ENCODE results near the gene UNC5B.

UNC5B gene

GRCh38 chr10:71253981-71254818, 41.8 kb downstream of the UNC5B start:
- DNase-seq (ENCODE audit: low read depth in 1 of 2, low spot score in 1 of 2) = no peak

GRCh38 chr10:71254834-71255549, 42.6 kb downstream of the UNC5B start:
- no peak for DNase-seq (ENCODE audit: low read depth in 1 of 2, low spot score in 1 of 2)

- no peak for DNase-seq (ENCODE audit: low read depth in 1 of 2, low spot score in 1 of 2)
Observed at GRCh38 chr10:71255550-71255807, 43.1 kb downstream of the UNC5B start.

GRCh38 chr10:71255808-71256660, 43.7 kb downstream of the UNC5B start:
- DNase-seq (ENCODE audit: low read depth in 1 of 2, low spot score in 1 of 2) = no peak

GRCh38 chr10:71256661-71257318, 44.4 kb downstream of the UNC5B start:
- no peak for DNase-seq (ENCODE audit: low read depth in 1 of 2, low spot score in 1 of 2)

- DNase-seq (ENCODE audit: low read depth in 1 of 2, low spot score in 1 of 2) = no peak
Observed at GRCh38 chr10:71257319-71257997, 45.1 kb downstream of the UNC5B start.

- no peak for DNase-seq (ENCODE audit: low read depth in 1 of 2, low spot score in 1 of 2)
Observed at GRCh38 chr10:71258046-71258445, 45.7 kb downstream of the UNC5B start.

- DNase-seq (ENCODE audit: low read depth in 1 of 2, low spot score in 1 of 2) = no peak
Observed at GRCh38 chr10:71258446-71259145, 46.2 kb downstream of the UNC5B start.

- DNase-seq (ENCODE audit: low read depth in 1 of 2, low spot score in 1 of 2) = no peak
Observed at GRCh38 chr10:71259282-71259681, 46.9 kb downstream of the UNC5B start.

- no peak for DNase-seq (ENCODE audit: low read depth in 1 of 2, low spot score in 1 of 2)
Observed at GRCh38 chr10:71259815-71260501, 47.6 kb downstream of the UNC5B start.

GRCh38 chr10:71260622-71261325, 48.4 kb downstream of the UNC5B start:
- DNase-seq (ENCODE audit: low read depth in 1 of 2, low spot score in 1 of 2) = no peak

GRCh38 chr10:71262027-71262426, 49.7 kb downstream of the UNC5B start:
- no peak for DNase-seq (ENCODE audit: low read depth in 1 of 2, low spot score in 1 of 2)

- DNase-seq (ENCODE audit: low read depth in 1 of 2, low spot score in 1 of 2) = no peak
Observed at GRCh38 chr10:71262817-71263216, 50.4 kb downstream of the UNC5B start.

- no peak for DNase-seq (ENCODE audit: low read depth in 1 of 2, low spot score in 1 of 2)
Observed at GRCh38 chr10:71263376-71263775, 51.0 kb downstream of the UNC5B start.

GRCh38 chr10:71264345-71265200, 52.2 kb downstream of the UNC5B start:
- DNase-seq (ENCODE audit: low read depth in 1 of 2, low spot score in 1 of 2) = no peak

- no peak for DNase-seq (ENCODE audit: low read depth in 1 of 2, low spot score in 1 of 2)
Observed at GRCh38 chr10:71265201-71265575, 52.8 kb downstream of the UNC5B start.

- no peak for DNase-seq (ENCODE audit: low read depth in 1 of 2, low spot score in 1 of 2)
Observed at GRCh38 chr10:71265618-71266146, 53.3 kb downstream of the UNC5B start.
